Erythroblast (primary cell): ENCODE results near the gene NRIP2.

Source experiments
- GATA1 ChIP-seq: IDR thresholded peaks from 2 replicates; pipeline ENCODE4 v1.6.1; 2011; ENCODE audit warnings: low read depth, mild to moderate bottlenecking, control low read depth, low read length, moderate library complexity
- POLR2A ChIP-seq: IDR thresholded peaks from 2 replicates; pipeline ENCODE4 v1.6.1; 2011; ENCODE audit warnings: mild to moderate bottlenecking, low read length

DNA sequence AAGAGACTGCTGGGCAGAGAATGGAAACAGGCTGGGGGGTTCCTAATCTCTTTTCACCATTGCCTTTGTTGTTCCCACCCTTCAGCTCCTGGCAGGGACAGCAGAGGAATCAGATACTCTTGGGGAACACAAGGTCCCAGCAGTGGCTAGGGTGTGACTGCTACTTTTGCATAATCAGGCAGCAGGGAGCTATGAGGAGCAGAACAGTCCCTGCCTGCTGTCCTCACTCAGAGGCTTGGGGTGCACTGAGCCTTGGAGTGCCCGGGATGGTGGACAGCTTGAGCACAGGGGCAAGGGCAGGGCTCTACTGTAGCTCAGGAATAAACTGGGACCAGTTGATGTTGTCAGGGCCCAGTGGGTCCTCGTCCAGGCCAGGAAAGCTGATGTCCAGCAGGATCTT lies 23.5 kb upstream of the NRIP2 start:
- TF ChIP-seq POLR2A (no peak), GATA1 (no peak)
